GM12878 (cell line): ENCODE results near the gene ROCK2. TPM values are rescaled to one million over a fixed set of nuclear protein-coding genes. Genes with fewer than 3 reads are reported as not detected.

Experiments used
- CBFB ChIP-seq: IDR thresholded peaks from 2 replicates; pipeline ENCODE4 v1.6.1; 2016; ENCODE audit warnings: antibody characterized with exemption, low read depth
- NFXL1 ChIP-seq: fragments of 450-650 bp; IDR thresholded peaks from 2 replicates; pipeline ENCODE4 v1.6.1; 2017; ENCODE audit warnings: antibody characterized with exemption, mild to moderate bottlenecking, borderline replicate concordance
- RAD21 ChIP-seq: IDR thresholded peaks from 2 replicates; pipeline ENCODE4 v1.6.1; 2011; ENCODE audit warnings: mild to moderate bottlenecking, low read depth, low read length, moderate library complexity; ENCODE audit not compliant: insufficient read depth
- REST ChIP-seq: IDR thresholded peaks from 2 replicates; pipeline ENCODE4 v1.6.1; 2012; ENCODE audit warnings: mild to moderate bottlenecking, low read depth, low read length
- ZBTB11 ChIP-seq: fragments of 450-650 bp; formaldehyde crosslinking; IDR thresholded peaks from 2 replicates; pipeline ENCODE4 v1.5.0; 2022; ENCODE audit warnings: mild to moderate bottlenecking, missing genetic modification characterization
- polyA plus RNA-seq, 11 experiments: library from polyadenylated mRNA; depleted of rRNA in 4 of 11; unstranded in 6 of 11; stranded (reverse) in 5 of 11; fragments of >200 nt; fragmentation: Nextera tagmentation in 4 of 11; fragmentation: Illumina TruSeq in 1 of 11; extraction: Ambion mirVana in 4 of 11; extraction: Trizol in 1 of 11; gene quantifications; 1 replicate in 1 of 11; 2 replicates in 10 of 11; pipeline versions ENCODE4 v1.2.1 to v1.2.3, GENCODE V29; 2011 to 2016; ENCODE audit warnings: inconsistent platforms in 2 of 11, missing spikeins in 2 of 11, low read depth in 1 of 11
- small RNA-seq: library from RNA; depleted of rRNA; stranded (forward); fragments of <200 nt; gene quantifications from one replicate; pipeline ENCODE3, GENCODE V24; 2014
- total RNA-seq, 4 experiments: library from RNA; depleted of rRNA in 3 of 4; stranded (reverse); fragments of >200 nt in 3 of 4; fragmentation: Illumina TruSeq in 1 of 4; extraction: Trizol in 1 of 4; gene quantifications; 2 replicates each; pipeline versions ENCODE4 v1.2.1 to v1.2.3, GENCODE V29; 2013 to 2021

Gene ROCK2
- total and polyA plus RNA-seq, 10 of the 15 experiments (the other 5 are each of a cell fraction or from before 2014, with no cell fraction given) = 4.6 to 22.1 (median 8.3) TPM

- TF ChIP-seq REST (no peak), CBFB (no peak), NFXL1 (no peak), RAD21 (no peak), ZBTB11 (no peak)
Measured at GRCh38 chr2:11131166-11131920, 213.1 kb downstream of the ROCK2 start (continued).

Small RNA genes lying within 50 kb of the gene (small RNA-seq; reads per million reads assigned to genes)
- gene RNU6-1081P = not detected

Other genes with a start within 250 kb of the ROCK2 start
- 7.7 and 9.5 TPM in 2 replicates for gene SLC66A3, start 189.2 kb downstream of the ROCK2 start, total RNA-seq (2014; rRNA removed)
- 6.0 and 6.2 TPM in 2 replicates for gene SLC66A3, start 189.2 kb downstream of the ROCK2 start, total RNA-seq (2014; rRNA removed; fragmentation: Illumina TruSeq; extraction: Trizol)
- 6.5 and 7.8 TPM in 2 replicates for gene SLC66A3, start 189.2 kb downstream of the ROCK2 start, total RNA-seq (2021)
- 4.3 and 4.8 TPM in 2 replicates for gene SLC66A3, start 189.2 kb downstream of the ROCK2 start, polyA plus RNA-seq (2011; rRNA removed)
- gene SLC66A3, start 189.2 kb downstream of the ROCK2 start, polyA plus RNA-seq (2014; fragmentation: Illumina TruSeq; extraction: Trizol) = 4.9 and 15.1 TPM in 2 replicates
- 1 to 10 TPM; 1.4 to 3.5 TPM for gene SLC66A3, start 189.2 kb downstream of the ROCK2 start, polyA plus RNA-seq (2014; fragmentation: Nextera tagmentation; extraction: Ambion mirVana)
- 9.8 and 14.2 TPM in 2 replicates for gene SLC66A3, start 189.2 kb downstream of the ROCK2 start, polyA plus RNA-seq (2014; rRNA removed)
- 10 to 100 TPM; 12.5 to 12.7 TPM for gene SLC66A3, start 189.2 kb downstream of the ROCK2 start, polyA plus RNA-seq (2016; fragmentation: Nextera tagmentation; extraction: Ambion mirVana)
- gene E2F6, start 121.5 kb upstream of the ROCK2 start, total RNA-seq (2014; rRNA removed) = 9.2 and 11.3 TPM in 2 replicates
- gene E2F6, start 121.5 kb upstream of the ROCK2 start, total RNA-seq (2014; rRNA removed; fragmentation: Illumina TruSeq; extraction: Trizol) = 9.9 and 10.1 TPM in 2 replicates
- 10.9 and 11.9 TPM in 2 replicates for gene E2F6, start 121.5 kb upstream of the ROCK2 start, total RNA-seq (2021)
- 15.5 and 19.7 TPM in 2 replicates for gene E2F6, start 121.5 kb upstream of the ROCK2 start, polyA plus RNA-seq (2011; rRNA removed)
- gene E2F6, start 121.5 kb upstream of the ROCK2 start, polyA plus RNA-seq (2014; fragmentation: Illumina TruSeq; extraction: Trizol) = 10.9 and 11.7 TPM in 2 replicates
- 1 to 10 TPM; 4.2 to 5.3 TPM for gene E2F6, start 121.5 kb upstream of the ROCK2 start, polyA plus RNA-seq (2014; fragmentation: Nextera tagmentation; extraction: Ambion mirVana)
- 12.3 and 12.6 TPM in 2 replicates for gene E2F6, start 121.5 kb upstream of the ROCK2 start, polyA plus RNA-seq (2014; rRNA removed)
- 10 to 100 TPM; 11.7 to 12.7 TPM for gene E2F6, start 121.5 kb upstream of the ROCK2 start, polyA plus RNA-seq (2016; fragmentation: Nextera tagmentation; extraction: Ambion mirVana)
- 0.11 and 0.62 TPM in 2 replicates for gene GREB1, start 189.4 kb upstream of the ROCK2 start, total RNA-seq (2014; rRNA removed)
- 0.55 and 0.67 TPM in 2 replicates for gene GREB1, start 189.4 kb upstream of the ROCK2 start, total RNA-seq (2014; rRNA removed; fragmentation: Illumina TruSeq; extraction: Trizol)
- gene GREB1, start 189.4 kb upstream of the ROCK2 start, total RNA-seq (2021) = 0.69 and 2.1 TPM in 2 replicates
- 0.22 and 0.39 TPM in 2 replicates for gene GREB1, start 189.4 kb upstream of the ROCK2 start, polyA plus RNA-seq (2011; rRNA removed)
- 0.37 and 3.5 TPM in 2 replicates for gene GREB1, start 189.4 kb upstream of the ROCK2 start, polyA plus RNA-seq (2014; fragmentation: Illumina TruSeq; extraction: Trizol)
- gene GREB1, start 189.4 kb upstream of the ROCK2 start, polyA plus RNA-seq (2014; fragmentation: Nextera tagmentation; extraction: Ambion mirVana) = under 1 TPM in 1 of 2 experiments, not detected in 1; 0.09 TPM
- 0.23 and 0.28 TPM in 2 replicates for gene GREB1, start 189.4 kb upstream of the ROCK2 start, polyA plus RNA-seq (2014; rRNA removed)
- under 1 TPM; 0.35 to 0.36 TPM for gene GREB1, start 189.4 kb upstream of the ROCK2 start, polyA plus RNA-seq (2016; fragmentation: Nextera tagmentation; extraction: Ambion mirVana)